ENCODE results near the gene LIF. TPM values are rescaled to one million over a fixed set of nuclear protein-coding genes. Genes with fewer than 3 reads are reported as not detected.

The LIF gene
- polyA plus RNA-seq, 2 donors: 0.54 to 1.0 TPM

- H3K4me3 ChIP-seq (ENCODE audit: low read depth in 1 of 2, low read length in 2 of 2): peak within 1 kb of the TSS in 1 of 2 donors; percentile 18
- no peaks in the 10 kb centered on the region for H3K36me3 ChIP-seq (ENCODE audit: control insufficient read depth in 2 of 2, insufficient read depth in 2 of 2, low read length in 1 of 2)
- H3K27ac ChIP-seq (ENCODE audit: low read depth in 2 of 2, low read length in 1 of 2): peak within 1 kb of the TSS; percentile 11 to 19
- no peaks in the 10 kb centered on the region for H3K9me3 ChIP-seq (ENCODE audit: control insufficient read depth in 2 of 2, insufficient read depth in 1 of 2, low read depth in 1 of 2, low read length in 1 of 2)
- WGBS, 2 donors: 58 to 63% methylated on average over 35 of the region's 35 CpGs
- peaks cover 0 to 11% of the 10 kb centered on the region in 2 donors for H3K4me1 ChIP-seq (ENCODE audit: control insufficient read depth in 2 of 2, insufficient read depth in 2 of 2, low read length in 1 of 2)
- H3K27me3 ChIP-seq (ENCODE audit: control insufficient read depth in 1 of 2, insufficient read depth in 2 of 2, low read length in 2 of 2): no peaks in the 10 kb centered on the region
These were observed 20.2 kb upstream of the LIF start, which contains the start of gene OSM for GRCh38 chr22:30266445-30267381. Gene OSM (minus strand): TSS chr22:30266851. CDS start chr22:30266799, 52 bp downstream.

DNA sequence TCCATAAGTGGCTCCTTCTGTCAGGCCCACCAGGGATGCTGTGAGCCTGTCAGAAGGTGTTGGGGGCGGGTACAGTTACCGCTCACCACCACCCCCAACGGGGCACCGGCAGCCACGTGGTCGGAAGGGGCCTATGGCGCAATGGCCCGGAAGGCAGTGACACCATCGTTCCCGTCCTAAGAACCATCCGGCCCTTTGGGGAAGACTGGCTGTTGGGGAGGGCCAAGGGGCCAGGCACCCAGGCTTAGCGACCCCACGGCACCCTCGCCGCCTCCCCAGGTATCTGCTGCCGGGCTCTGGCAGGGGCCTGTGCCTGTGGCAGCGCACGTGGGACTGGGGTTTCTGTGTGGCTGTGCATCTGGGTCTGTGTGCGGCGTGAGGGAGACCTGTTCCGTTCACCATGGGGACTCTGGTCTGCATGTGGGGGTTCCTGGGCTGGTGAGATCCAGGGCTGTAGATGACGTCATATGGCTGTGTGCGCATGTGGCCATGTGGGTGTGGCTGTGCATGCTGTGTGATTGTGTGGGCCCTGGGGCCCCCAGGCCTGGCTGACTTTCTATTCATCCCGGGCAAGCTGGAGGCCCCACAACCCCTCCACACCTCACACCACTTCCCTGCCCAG lies 19.4 kb upstream of the LIF start:
- 65 to 75% methylated on average over 24 of the region's 24 CpGs for whole genome bisulfite sequencing, 2 donors
- peak overlapping the region in 1 of 2 donors; percentile 18 for H3K4me3 ChIP-seq (ENCODE audit: low read depth in 1 of 2, low read length in 2 of 2)

GRCh38 chr22:30265131-30265720 lies 18.7 kb upstream of the LIF start:
- Histone ChIP-seq H3K27ac (ENCODE audit: low read depth in 2 of 2, low read length in 1 of 2) (no peak overlapping the region), H3K27me3 (ENCODE audit: control insufficient read depth in 1 of 2, insufficient read depth in 2 of 2, low read length in 2 of 2) (no peaks in the 10 kb centered on the region), H3K9me3 (ENCODE audit: control insufficient read depth in 2 of 2, insufficient read depth in 1 of 2, low read depth in 1 of 2, low read length in 1 of 2) (no peaks in the 10 kb centered on the region), H3K36me3 (ENCODE audit: control insufficient read depth in 2 of 2, insufficient read depth in 2 of 2, low read length in 1 of 2) (no peaks in the 10 kb centered on the region), H3K4me3 (ENCODE audit: low read depth in 1 of 2, low read length in 2 of 2) (no peak overlapping the region), H3K4me1 (ENCODE audit: control insufficient read depth in 2 of 2, insufficient read depth in 2 of 2, low read length in 1 of 2) (peaks cover 0 to 11% of the 10 kb centered on the region in 2 donors)
- WGBS, 2 donors: 80 to 88% methylated on average over 9 of the region's 9 CpGs

More for the DNA sequence above, 19.4 kb upstream of the LIF start:
- Histone ChIP-seq H3K27ac (ENCODE audit: low read depth in 2 of 2, low read length in 1 of 2) (peak overlapping the region; percentile 11 to 18), H3K4me1 (ENCODE audit: control insufficient read depth in 2 of 2, insufficient read depth in 2 of 2, low read length in 1 of 2) (peaks cover 0 to 11% of the 10 kb centered on the region in 2 donors), H3K9me3 (ENCODE audit: control insufficient read depth in 2 of 2, insufficient read depth in 1 of 2, low read depth in 1 of 2, low read length in 1 of 2) (no peaks in the 10 kb centered on the region), H3K36me3 (ENCODE audit: control insufficient read depth in 2 of 2, insufficient read depth in 2 of 2, low read length in 1 of 2) (no peaks in the 10 kb centered on the region), H3K27me3 (ENCODE audit: control insufficient read depth in 1 of 2, insufficient read depth in 2 of 2, low read length in 2 of 2) (no peaks in the 10 kb centered on the region)

GRCh38 chr22:30263883-30264282 lies 17.3 kb upstream of the LIF start:
- Histone ChIP-seq H3K27me3 (ENCODE audit: control insufficient read depth in 1 of 2, insufficient read depth in 2 of 2, low read length in 2 of 2) (no peaks in the 10 kb centered on the region), H3K9me3 (ENCODE audit: control insufficient read depth in 2 of 2, insufficient read depth in 1 of 2, low read depth in 1 of 2, low read length in 1 of 2) (no peaks in the 10 kb centered on the region), H3K4me3 (ENCODE audit: low read depth in 1 of 2, low read length in 2 of 2) (no peak overlapping the region), H3K27ac (ENCODE audit: low read depth in 2 of 2, low read length in 1 of 2) (no peak overlapping the region), H3K4me1 (ENCODE audit: control insufficient read depth in 2 of 2, insufficient read depth in 2 of 2, low read length in 1 of 2) (peaks cover 0 to 11% of the 10 kb centered on the region in 2 donors), H3K36me3 (ENCODE audit: control insufficient read depth in 2 of 2, insufficient read depth in 2 of 2, low read length in 1 of 2) (no peaks in the 10 kb centered on the region)
- 87 to 91% methylated on average over 17 of the region's 17 CpGs for WGBS, 2 donors

GRCh38 chr22:30262917-30263741 lies 16.6 kb upstream of the LIF start:
- H3K9me3 ChIP-seq (ENCODE audit: control insufficient read depth in 2 of 2, insufficient read depth in 1 of 2, low read depth in 1 of 2, low read length in 1 of 2): no peaks in the 10 kb centered on the region
- H3K4me1 ChIP-seq (ENCODE audit: control insufficient read depth in 2 of 2, insufficient read depth in 2 of 2, low read length in 1 of 2): peaks cover 0 to 11% of the 10 kb centered on the region in 2 donors
- 27% methylated on average over 27 of the region's 27 CpGs for WGBS, 2 donors
- H3K4me3 ChIP-seq (ENCODE audit: low read depth in 1 of 2, low read length in 2 of 2): no peak overlapping the region
- H3K27ac ChIP-seq (ENCODE audit: low read depth in 2 of 2, low read length in 1 of 2): no peak overlapping the region
- no peaks in the 10 kb centered on the region for H3K36me3 ChIP-seq (ENCODE audit: control insufficient read depth in 2 of 2, insufficient read depth in 2 of 2, low read length in 1 of 2)
- H3K27me3 ChIP-seq (ENCODE audit: control insufficient read depth in 1 of 2, insufficient read depth in 2 of 2, low read length in 2 of 2): no peaks in the 10 kb centered on the region

- no peak overlapping the region for H3K4me3 ChIP-seq (ENCODE audit: low read depth in 1 of 2, low read length in 2 of 2)
- no peaks in the 10 kb centered on the region for H3K27me3 ChIP-seq (ENCODE audit: control insufficient read depth in 1 of 2, insufficient read depth in 2 of 2, low read length in 2 of 2)
- no peaks in the 10 kb centered on the region for H3K9me3 ChIP-seq (ENCODE audit: control insufficient read depth in 2 of 2, insufficient read depth in 1 of 2, low read depth in 1 of 2, low read length in 1 of 2)
- no peaks in the 10 kb centered on the region for H3K36me3 ChIP-seq (ENCODE audit: control insufficient read depth in 2 of 2, insufficient read depth in 2 of 2, low read length in 1 of 2)
- 50 to 61% methylated on average over 4 of the region's 4 CpGs for WGBS, 2 donors
- peaks cover 0 to 11% of the 10 kb centered on the region in 2 donors for H3K4me1 ChIP-seq (ENCODE audit: control insufficient read depth in 2 of 2, insufficient read depth in 2 of 2, low read length in 1 of 2)
- H3K27ac ChIP-seq (ENCODE audit: low read depth in 2 of 2, low read length in 1 of 2): peak overlapping the region in 1 of 2 donors; percentile 40
These were observed 15.6 kb upstream of the LIF start for GRCh38 chr22:30262112-30262511.

GRCh38 chr22:30261134-30261533 lies 14.6 kb upstream of the LIF start:
- Histone ChIP-seq H3K36me3 (ENCODE audit: control insufficient read depth in 2 of 2, insufficient read depth in 2 of 2, low read length in 1 of 2) (no peaks in the 10 kb centered on the region), H3K9me3 (ENCODE audit: control insufficient read depth in 2 of 2, insufficient read depth in 1 of 2, low read depth in 1 of 2, low read length in 1 of 2) (no peaks in the 10 kb centered on the region), H3K27me3 (ENCODE audit: control insufficient read depth in 1 of 2, insufficient read depth in 2 of 2, low read length in 2 of 2) (no peaks in the 10 kb centered on the region)

DNA sequence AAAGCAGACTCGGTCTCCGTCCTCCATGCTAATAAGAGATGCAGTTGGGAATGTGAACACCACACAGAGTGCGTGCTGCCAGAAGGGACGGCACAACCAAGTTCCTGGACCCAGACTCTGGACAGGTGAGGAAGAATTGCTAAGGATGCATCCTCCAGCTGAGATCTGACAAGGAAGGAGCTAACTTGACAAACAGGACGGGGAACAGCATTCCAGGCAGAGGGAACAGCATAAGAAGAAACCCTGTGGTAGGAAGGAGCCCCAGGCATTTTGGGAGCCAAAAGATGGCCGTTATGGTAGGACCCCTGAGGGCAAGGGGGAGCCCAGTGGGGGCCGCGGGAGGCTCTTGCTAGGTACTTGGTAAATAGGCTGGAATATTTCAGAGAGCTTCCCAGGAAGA lies 14.1 kb upstream of the LIF start:
- H3K36me3 ChIP-seq (ENCODE audit: control insufficient read depth in 2 of 2, insufficient read depth in 2 of 2, low read length in 1 of 2): no peaks in the 10 kb centered on the region
- H3K27me3 ChIP-seq (ENCODE audit: control insufficient read depth in 1 of 2, insufficient read depth in 2 of 2, low read length in 2 of 2): no peaks in the 10 kb centered on the region
- H3K4me1 ChIP-seq (ENCODE audit: control insufficient read depth in 2 of 2, insufficient read depth in 2 of 2, low read length in 1 of 2): peaks cover 0 to 11% of the 10 kb centered on the region in 2 donors
- WGBS, 2 donors: 87 to 90% methylated on average over 8 of the region's 8 CpGs
- H3K27ac ChIP-seq (ENCODE audit: low read depth in 2 of 2, low read length in 1 of 2): no peak overlapping the region
- H3K9me3 ChIP-seq (ENCODE audit: control insufficient read depth in 2 of 2, insufficient read depth in 1 of 2, low read depth in 1 of 2, low read length in 1 of 2): no peaks in the 10 kb centered on the region
- no peak overlapping the region for H3K4me3 ChIP-seq (ENCODE audit: low read depth in 1 of 2, low read length in 2 of 2)

More at GRCh38 chr22:30261134-30261533, 14.6 kb upstream of the LIF start:
- Histone ChIP-seq H3K4me3 (ENCODE audit: low read depth in 1 of 2, low read length in 2 of 2) (no peak overlapping the region), H3K4me1 (ENCODE audit: control insufficient read depth in 2 of 2, insufficient read depth in 2 of 2, low read length in 1 of 2) (peaks cover 0 to 11% of the 10 kb centered on the region in 2 donors), H3K27ac (ENCODE audit: low read depth in 2 of 2, low read length in 1 of 2) (no peak overlapping the region)
- WGBS, 2 donors: 83 to 86% methylated on average over 8 of the region's 8 CpGs

GRCh38 chr22:30260276-30260675 lies 13.7 kb upstream of the LIF start:
- no peaks in the 10 kb centered on the region for H3K27me3 ChIP-seq (ENCODE audit: control insufficient read depth in 1 of 2, insufficient read depth in 2 of 2, low read length in 2 of 2)
- WGBS, 2 donors: 90 to 91% methylated on average over 9 to 11 of the region's 11 CpGs
- no peaks in the 10 kb centered on the region for H3K9me3 ChIP-seq (ENCODE audit: control insufficient read depth in 2 of 2, insufficient read depth in 1 of 2, low read depth in 1 of 2, low read length in 1 of 2)
- H3K4me3 ChIP-seq (ENCODE audit: low read depth in 1 of 2, low read length in 2 of 2): no peak overlapping the region
- H3K27ac ChIP-seq (ENCODE audit: low read depth in 2 of 2, low read length in 1 of 2): no peak overlapping the region
- peaks cover 0 to 11% of the 10 kb centered on the region in 2 donors for H3K4me1 ChIP-seq (ENCODE audit: control insufficient read depth in 2 of 2, insufficient read depth in 2 of 2, low read length in 1 of 2)
- no peaks in the 10 kb centered on the region for H3K36me3 ChIP-seq (ENCODE audit: control insufficient read depth in 2 of 2, insufficient read depth in 2 of 2, low read length in 1 of 2)

All from esophagus (tissue), 2 donors.